Right ventricle myocardium superior (tissue), 1 donor: Measurements from ENCODE around the gene MRPL19. TPM values are rescaled to one million over a fixed set of nuclear protein-coding genes. Genes with fewer than 3 reads are reported as not detected.

Source experiments
- ATAC-seq: fragments of 200-7000 bp; cut with Tn5 transposase; one replicate; pipeline ENCODE4 v1.9.1; 2020; ENCODE audit warnings: mild to moderate bottlenecking; ENCODE audit not compliant: poor library complexity
- DNase-seq: peaks from one replicate; pipeline ENCODE4 v3.0.0-alpha.2; 2020
- intact Hi-C: fragments of 100-400 bp; cut with DNase I; formaldehyde crosslinking; loops from one replicate; pipeline ENCODE4 v1.11.2; 2022
- total RNA-seq: library from RNA; stranded (reverse); fragmentation: NEBNext Ultra II Directional; extraction: Animal tissue kit (Norgen Biotek cat#: 25700); gene quantifications from one replicate; pipeline ENCODE4 v1.2.1, GENCODE V29; 2021
- donor health status: DM: no; HTN: yes; CAD: no; lungs with severe emphysema.

Gene MRPL19
- total RNA-seq, 1 donor from 2014 or later = 51.8 TPM

- intact Hi-C loops = loop anchor here (10.0 kb wide), 1 partner anchor 687 kb away; no protein-coding TSS in a partner anchor
- no peak for ATAC-seq
Measured at GRCh38 chr2:75612108-75612861, 34.3 kb upstream of the MRPL19 start.

GRCh38 chr2:75612862-75613243 is 33.7 kb upstream of the MRPL19 start:
- no peak for DNase-seq
- ATAC-seq = no peak
- intact Hi-C loops = loop anchor here (10.0 kb wide), 1 partner anchor 688 kb away; no protein-coding TSS in a partner anchor

More at GRCh38 chr2:75612108-75612861, 34.3 kb upstream of the MRPL19 start:
- no peak for DNase-seq

- intact Hi-C loops = loop anchor here (10.0 kb wide), 1 partner anchor 689 kb away; no protein-coding TSS in a partner anchor
- ATAC-seq = no peak
- DNase-seq = no peak
Measured at GRCh38 chr2:75614162-75614651, 32.4 kb upstream of the MRPL19 start.

GRCh38 chr2:75616406-75616805 is 30.2 kb upstream of the MRPL19 start:
- intact Hi-C loops = loop anchor here (10.0 kb wide), 1 partner anchor 692 kb away; no protein-coding TSS in a partner anchor
- ATAC-seq (no peak), DNase-seq (no peak)

GRCh38 chr2:75616933-75617332 is 29.6 kb upstream of the MRPL19 start:
- ATAC-seq = no peak
- intact Hi-C loops = loop anchor here (10.0 kb wide), 1 partner anchor 692 kb away; no protein-coding TSS in a partner anchor
- no peak for DNase-seq

- intact Hi-C loops = loop anchor here (10.0 kb wide), 1 partner anchor 695 kb away; no protein-coding TSS in a partner anchor
- no peak for ATAC-seq
- DNase-seq = no peak
Measured at GRCh38 chr2:75619956-75620740, 26.4 kb upstream of the MRPL19 start.

- no peak for ATAC-seq
- intact Hi-C loops = no loop called here
- no peak for DNase-seq
Measured at GRCh38 chr2:75621228-75621627, 25.4 kb upstream of the MRPL19 start.

GRCh38 chr2:75622500-75622899 is 24.1 kb upstream of the MRPL19 start:
- no peak for ATAC-seq

GRCh38 chr2:75622929-75623328 is 23.7 kb upstream of the MRPL19 start:
- intact Hi-C loops = no loop called here
- DNase-seq (no peak), ATAC-seq (no peak)

More at GRCh38 chr2:75622500-75622899, 24.1 kb upstream of the MRPL19 start:
- intact Hi-C loops = no loop called here
- DNase-seq = no peak

- ATAC-seq (peak; percentile 75), DNase-seq (peak; percentile 78)
- intact Hi-C loops = no loop called here
Measured at GRCh38 chr2:75627902-75628504, 18.6 kb upstream of the MRPL19 start.

GRCh38 chr2:75632091-75632701 is 14.4 kb upstream of the MRPL19 start:
- DNase-seq = no peak
- ATAC-seq = no peak
- intact Hi-C loops = no loop called here

GRCh38 chr2:75632813-75633212 is 13.8 kb upstream of the MRPL19 start:
- intact Hi-C loops = no loop called here
- DNase-seq = no peak
- peak; percentile 71 for ATAC-seq

- intact Hi-C loops = no loop called here
- ATAC-seq (peak; percentile 88), DNase-seq (no peak)
Measured at GRCh38 chr2:75633620-75634019, 13.0 kb upstream of the MRPL19 start.

- ATAC-seq (no peak), DNase-seq (no peak)
- intact Hi-C loops = no loop called here
Measured at GRCh38 chr2:75634945-75635344, 11.6 kb upstream of the MRPL19 start.

- intact Hi-C loops = no loop called here
- ATAC-seq (no peak), DNase-seq (no peak)
Measured at GRCh38 chr2:75637568-75637967, 9.0 kb upstream of the MRPL19 start.

- DNase-seq (peak; percentile 78), ATAC-seq (peak; percentile 98)
- intact Hi-C loops = no loop called here
Measured at GRCh38 chr2:75640621-75641121, 5.9 kb upstream of the MRPL19 start.

- DNase-seq = no peak
- ATAC-seq = no peak
- intact Hi-C loops = no loop called here
Measured at GRCh38 chr2:75641587-75641986, 5.0 kb upstream of the MRPL19 start.

GRCh38 chr2:75643980-75644379 is 2.6 kb upstream of the MRPL19 start:
- intact Hi-C loops = no loop called here
- DNase-seq (no peak), ATAC-seq (no peak)
